Mucosa of descending colon (tissue), 3 donors: ENCODE measurements around the gene PHF3. TPM values are rescaled to one million over a fixed set of nuclear protein-coding genes. Genes with fewer than 3 reads are reported as not detected.

Experiments
- ATAC-seq: fragments of 200-7000 bp; cut with Tn5 transposase; one replicate; pipeline ENCODE4 v1.9.1; 2020; ENCODE audit warnings: mild to moderate bottlenecking, moderate library complexity
- DNase-seq, 3 donors: peaks; one replicate each; pipeline ENCODE4 v3.0.0-alpha.2; 2020
- H3K36me3 ChIP-seq: fragments of 200-600 bp; one replicate; pipeline ENCODE4 v1.8.0; 2021; ENCODE audit warnings: low read depth, mild to moderate bottlenecking
- H3K4me1 ChIP-seq: fragments of 200-600 bp; one replicate; pipeline ENCODE4 v1.8.0; 2021; ENCODE audit warnings: low read depth, mild to moderate bottlenecking
- H3K4me3 ChIP-seq: fragments of 200-600 bp; one replicate; pipeline ENCODE4 v1.8.0; 2021; ENCODE audit warnings: mild to moderate bottlenecking
- H3K9me3 ChIP-seq: fragments of 200-600 bp; one replicate; pipeline ENCODE4 v1.8.0; 2021; ENCODE audit warnings: mild to moderate bottlenecking
- intact Hi-C, 2 donors: fragments of 100-400 bp; cut with DNase I in 1 of 2; cut with micrococcal nuclease in 1 of 2; formaldehyde crosslinking; loops; one replicate each; pipeline versions ENCODE4 v1.11.0 to v1.11.1; 2022; cut with DNase I, micrococcal nuclease
- total RNA-seq, 3 donors: library from RNA; stranded (reverse); fragmentation: NEBNext Ultra II Directional in 2 of 3; extraction: Animal tissue kit (Norgen Biotek cat#: 25700) in 2 of 3; gene quantifications; one replicate each; pipeline versions ENCODE4 v1.2.1 to v1.2.4, GENCODE V29; 2021 to 2023
- TF ChIP-seq, protein P1 (sequence below): fragments of 200-600 bp; IDR thresholded peaks from one replicate; pipeline ENCODE4 v1.8.0; 2022; ENCODE audit warnings: antibody characterized with exemption, mild to moderate bottlenecking
- donor health status: DM: no; HTN: no; CAD: no; lungs with moderate emphysema.
- donor health status: DM: no; HTN: no; CAD: no.
- donor health status: DM: no; HTN: yes; CAD: no.

PHF3 gene
- total RNA-seq, 3 donors from 2014 or later, result 49.7 to 78.0 (median 75.8) TPM

DNA sequence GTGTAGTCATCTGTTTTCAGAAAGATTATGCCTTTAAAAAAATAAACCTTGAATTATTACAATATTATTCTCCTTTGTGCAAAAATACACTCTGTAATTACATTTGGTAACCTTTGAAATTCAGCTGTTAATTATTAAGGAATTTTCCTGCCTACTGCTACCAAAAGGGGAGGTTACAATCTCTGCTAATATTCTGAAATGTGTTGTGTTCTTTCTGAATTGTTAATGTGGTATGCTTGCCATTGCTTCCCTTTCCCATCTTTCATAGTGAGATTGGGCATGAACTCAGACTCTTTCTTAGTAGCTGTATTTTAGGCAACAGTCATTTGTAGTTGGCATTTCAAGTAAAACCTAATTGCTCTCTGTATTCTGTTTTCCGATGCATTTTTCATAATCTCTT, 73.0 kb downstream of the PHF3 start:
- ATAC-seq (no peak), DNase-seq (no peak)
- Histone ChIP-seq H3K4me1 (no peaks in the 10 kb centered on the region), H3K9me3 (no peaks in the 10 kb centered on the region), H3K4me3 (no peak overlapping the region), H3K36me3 (no peaks in the 10 kb centered on the region)
- intact Hi-C loops, result no loop called here
- TF ChIP-seq, protein P1, sequence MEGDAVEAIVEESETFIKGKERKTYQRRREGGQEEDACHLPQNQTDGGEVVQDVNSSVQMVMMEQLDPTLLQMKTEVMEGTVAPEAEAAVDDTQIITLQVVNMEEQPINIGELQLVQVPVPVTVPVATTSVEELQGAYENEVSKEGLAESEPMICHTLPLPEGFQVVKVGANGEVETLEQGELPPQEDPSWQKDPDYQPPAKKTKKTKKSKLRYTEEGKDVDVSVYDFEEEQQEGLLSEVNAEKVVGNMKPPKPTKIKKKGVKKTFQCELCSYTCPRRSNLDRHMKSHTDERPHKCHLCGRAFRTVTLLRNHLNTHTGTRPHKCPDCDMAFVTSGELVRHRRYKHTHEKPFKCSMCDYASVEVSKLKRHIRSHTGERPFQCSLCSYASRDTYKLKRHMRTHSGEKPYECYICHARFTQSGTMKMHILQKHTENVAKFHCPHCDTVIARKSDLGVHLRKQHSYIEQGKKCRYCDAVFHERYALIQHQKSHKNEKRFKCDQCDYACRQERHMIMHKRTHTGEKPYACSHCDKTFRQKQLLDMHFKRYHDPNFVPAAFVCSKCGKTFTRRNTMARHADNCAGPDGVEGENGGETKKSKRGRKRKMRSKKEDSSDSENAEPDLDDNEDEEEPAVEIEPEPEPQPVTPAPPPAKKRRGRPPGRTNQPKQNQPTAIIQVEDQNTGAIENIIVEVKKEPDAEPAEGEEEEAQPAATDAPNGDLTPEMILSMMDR, result no peak

DNA sequence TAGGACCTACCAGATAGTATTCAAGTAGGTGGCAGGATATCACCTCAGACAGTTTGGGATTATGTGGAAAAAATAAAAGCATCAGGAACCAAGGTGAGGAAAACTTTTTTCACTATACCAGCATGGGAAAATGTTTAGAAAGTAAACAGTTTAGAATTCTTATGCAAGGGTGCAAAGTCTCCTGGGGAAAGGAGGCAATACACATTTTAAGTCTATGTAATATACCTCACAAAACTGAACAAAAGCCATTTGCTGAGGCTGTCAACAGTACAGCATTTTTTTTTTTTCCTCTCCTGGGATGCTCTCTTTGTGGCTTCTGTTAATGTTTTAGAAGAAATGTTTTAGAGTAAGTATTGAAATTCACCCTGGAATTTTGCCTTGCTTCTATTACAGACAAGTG, 73.5 kb downstream of the PHF3 start:
- ATAC-seq, result no peak
- intact Hi-C loops, result no loop called here
- DNase-seq, result no peak
- H3K4me3 ChIP-seq, result no peak overlapping the region
- TF ChIP-seq, protein P1, result no peak
- no peaks in the 10 kb centered on the region for H3K36me3 ChIP-seq
- no peaks in the 10 kb centered on the region for H3K9me3 ChIP-seq
- no peaks in the 10 kb centered on the region for H3K4me1 ChIP-seq

DNA sequence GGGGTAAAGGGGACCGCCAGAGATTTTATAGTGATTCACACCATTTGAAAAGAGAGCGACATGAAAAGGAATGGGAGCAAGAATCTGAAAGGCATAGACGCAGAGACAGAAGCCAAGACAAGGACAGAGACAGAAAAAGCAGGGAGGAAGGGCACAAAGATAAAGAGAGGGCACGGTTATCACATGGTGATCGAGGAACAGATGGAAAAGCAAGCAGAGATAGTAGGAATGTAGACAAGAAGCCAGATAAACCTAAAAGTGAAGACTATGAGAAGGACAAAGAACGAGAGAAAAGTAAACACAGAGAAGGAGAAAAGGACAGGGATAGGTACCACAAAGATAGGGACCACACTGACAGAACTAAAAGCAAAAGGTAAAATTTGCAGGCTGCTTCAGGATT, 77.7 kb downstream of the PHF3 start:
- ATAC-seq (no peak), DNase-seq (no peak)
- TF ChIP-seq, protein P1, result no peak
- intact Hi-C loops, result no loop called here
- Histone ChIP-seq H3K4me1 (no peaks in the 10 kb centered on the region), H3K9me3 (no peaks in the 10 kb centered on the region), H3K36me3 (no peaks in the 10 kb centered on the region), H3K4me3 (no peak overlapping the region)

DNA sequence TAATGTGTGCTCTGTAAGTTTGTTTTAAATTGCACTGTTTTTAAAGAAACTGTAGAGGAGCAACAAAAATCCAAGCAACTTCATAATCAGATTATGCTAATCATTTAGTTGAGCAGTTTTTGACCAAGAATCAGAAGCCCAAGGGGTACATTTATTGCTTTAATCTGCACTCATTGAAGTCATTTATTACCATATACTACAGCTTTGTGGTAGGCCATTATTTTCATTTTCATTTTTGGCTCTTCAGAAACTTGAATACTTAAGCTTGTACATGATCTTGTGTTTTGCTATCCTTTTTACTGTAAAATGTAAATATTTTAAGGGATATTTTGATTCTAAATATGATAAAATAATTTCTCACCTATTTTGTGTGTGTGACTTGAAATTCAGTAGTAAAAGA, 78.5 kb downstream of the PHF3 start:
- H3K4me1 ChIP-seq, result no peaks in the 10 kb centered on the region
- no peaks in the 10 kb centered on the region for H3K9me3 ChIP-seq
- no peaks in the 10 kb centered on the region for H3K36me3 ChIP-seq
- intact Hi-C loops, result no loop called here
- TF ChIP-seq, protein P1, result no peak
- ATAC-seq (no peak), DNase-seq (no peak)
- H3K4me3 ChIP-seq, result no peak overlapping the region

DNA sequence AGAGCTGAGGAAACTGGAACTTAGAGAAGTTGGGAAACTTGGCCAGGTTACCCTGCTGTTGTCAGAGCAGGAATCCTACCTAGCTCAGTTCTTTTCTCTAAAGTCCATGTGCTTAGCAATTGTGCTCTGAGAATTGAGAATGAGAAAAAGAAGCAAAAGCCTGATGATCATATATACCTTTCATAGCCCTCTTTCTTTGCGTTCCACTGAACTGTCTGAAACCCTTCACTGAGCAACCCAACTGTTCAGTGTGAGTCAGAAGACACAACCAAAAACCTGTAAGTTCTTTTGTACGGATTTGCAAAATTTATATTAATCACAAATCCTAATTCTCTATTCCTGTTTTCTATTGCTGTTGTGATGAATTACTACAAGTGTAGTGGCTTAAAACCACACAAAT, 80.6 kb downstream of the PHF3 start:
- intact Hi-C loops, result no loop called here
- Histone ChIP-seq H3K4me3 (no peak overlapping the region), H3K36me3 (no peaks in the 10 kb centered on the region), H3K9me3 (no peaks in the 10 kb centered on the region), H3K4me1 (no peaks in the 10 kb centered on the region)
- ATAC-seq (no peak), DNase-seq (no peak)
- TF ChIP-seq, protein P1, result no peak

DNA sequence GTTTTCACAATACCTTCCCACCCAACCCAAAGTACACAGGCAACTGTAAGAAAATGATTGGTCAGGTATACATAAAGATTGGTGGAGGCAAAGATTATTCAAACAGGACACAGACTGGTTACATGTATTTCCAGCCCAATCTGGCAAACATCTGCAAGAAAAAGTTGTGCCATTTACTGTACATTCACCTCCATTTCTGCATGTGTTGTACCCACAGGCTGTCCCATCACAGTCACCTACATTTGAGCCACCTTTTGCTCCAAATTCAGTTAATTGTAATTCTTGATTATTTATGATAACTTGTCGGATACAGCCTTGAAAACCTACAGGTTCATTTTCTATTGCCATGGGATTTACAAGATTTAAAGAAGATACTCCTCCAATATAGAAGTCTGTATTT, 85.6 kb downstream of the PHF3 start:
- H3K9me3 ChIP-seq, result no peaks in the 10 kb centered on the region
- intact Hi-C loops, result no loop called here
- ATAC-seq, result no peak
- peaks cover 7% of the 10 kb centered on the region for H3K4me1 ChIP-seq
- H3K36me3 ChIP-seq, result no peaks in the 10 kb centered on the region
- H3K4me3 ChIP-seq, result no peak overlapping the region
- TF ChIP-seq, protein P1, result no peak
- DNase-seq, result no peak
